ENCODE data around the gene CD6.

CD6 gene

DNA sequence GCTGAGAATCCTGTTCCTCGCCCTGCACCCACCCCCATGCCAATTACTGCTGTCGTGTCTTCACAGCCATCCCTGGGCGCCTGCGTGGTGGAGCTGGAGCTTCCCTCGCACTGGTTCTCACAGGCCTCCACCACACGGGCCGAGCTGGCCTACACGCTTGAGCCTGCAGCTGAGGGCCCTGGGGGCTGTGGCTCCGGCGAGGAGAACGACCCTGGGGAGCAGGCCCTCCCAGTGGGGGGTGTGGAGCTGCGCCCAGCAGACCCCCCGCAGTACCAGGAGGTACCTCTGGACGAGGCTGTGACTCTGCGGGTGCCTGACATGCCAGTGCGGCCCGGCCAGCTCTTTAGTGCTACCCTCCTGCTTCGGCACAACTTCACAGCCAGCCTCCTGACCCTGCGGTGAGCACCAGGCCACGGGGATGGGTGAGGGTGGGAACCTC is 42.9 kb upstream of the CD6 start:
- Histone ChIP-seq H3K27me3 (ENCODE audit: control insufficient read depth, insufficient read depth, low read length) (peaks cover 14% of the 10 kb centered on the region), H3K9ac (ENCODE audit: low read length) (no peak overlapping the region), H3K36me3 (ENCODE audit: control insufficient read depth, insufficient read depth, low read length) (no peaks in the 10 kb centered on the region), H3K4me3 (ENCODE audit: low read length) (no peak overlapping the region), H3K4me1 (ENCODE audit: control insufficient read depth, insufficient read depth, low read length) (peaks cover 4% of the 10 kb centered on the region), H3K27ac (ENCODE audit: low read depth, low read length) (no peak overlapping the region)

DNA sequence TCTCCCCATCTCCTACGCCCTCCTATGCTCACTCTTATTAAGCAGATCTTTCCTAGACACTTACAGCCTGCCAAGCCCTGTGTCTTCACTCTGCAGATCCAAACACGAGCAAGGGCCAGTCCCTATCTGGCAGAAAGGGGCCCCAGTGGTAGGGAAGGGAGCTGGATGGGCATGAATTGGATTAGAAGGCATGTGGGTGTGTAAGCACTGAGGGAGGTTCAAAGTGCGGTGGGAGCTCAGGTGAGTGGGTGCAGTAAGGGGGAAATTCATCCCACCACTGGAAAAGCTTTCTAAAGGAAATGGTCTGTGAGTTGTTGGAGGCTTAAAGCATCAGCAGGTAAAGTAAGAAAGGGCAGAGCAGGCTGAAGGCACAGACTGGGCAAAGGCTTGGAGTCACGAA is 41.7 kb upstream of the CD6 start:
- no peak overlapping the region for H3K27ac ChIP-seq (ENCODE audit: low read depth, low read length)
- H3K36me3 ChIP-seq (ENCODE audit: control insufficient read depth, insufficient read depth, low read length), result no peaks in the 10 kb centered on the region
- H3K9ac ChIP-seq (ENCODE audit: low read length), result no peak overlapping the region
- H3K4me3 ChIP-seq (ENCODE audit: low read length), result no peak overlapping the region
- H3K4me1 ChIP-seq (ENCODE audit: control insufficient read depth, insufficient read depth, low read length), result no peaks in the 10 kb centered on the region
- H3K27me3 ChIP-seq (ENCODE audit: control insufficient read depth, insufficient read depth, low read length), result peaks cover 6% of the 10 kb centered on the region

DNA sequence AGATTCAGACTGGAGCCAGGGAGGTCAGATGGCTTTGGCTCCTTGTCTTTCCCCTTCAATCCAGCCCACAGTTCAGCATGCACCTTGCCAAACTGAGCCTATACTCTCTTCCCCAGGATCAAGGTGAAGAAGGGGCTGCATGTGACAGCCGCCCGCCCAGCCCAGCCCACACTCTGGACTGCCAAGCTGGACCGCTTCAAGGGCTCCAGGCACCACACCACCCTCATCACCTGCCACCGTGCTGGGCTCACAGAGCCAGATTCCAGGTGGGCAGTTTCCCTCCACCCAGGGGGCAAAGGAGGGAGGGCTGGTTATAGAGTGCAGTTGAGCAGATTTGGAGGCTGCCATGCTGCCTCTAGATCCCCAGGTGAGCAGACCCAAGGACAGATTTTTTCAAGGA is 41.1 kb upstream of the CD6 start:
- H3K27me3 ChIP-seq (ENCODE audit: control insufficient read depth, insufficient read depth, low read length), result peaks cover 3% of the 10 kb centered on the region
- no peaks in the 10 kb centered on the region for H3K36me3 ChIP-seq (ENCODE audit: control insufficient read depth, insufficient read depth, low read length)
- H3K27ac ChIP-seq (ENCODE audit: low read depth, low read length), result no peak overlapping the region

DNA sequence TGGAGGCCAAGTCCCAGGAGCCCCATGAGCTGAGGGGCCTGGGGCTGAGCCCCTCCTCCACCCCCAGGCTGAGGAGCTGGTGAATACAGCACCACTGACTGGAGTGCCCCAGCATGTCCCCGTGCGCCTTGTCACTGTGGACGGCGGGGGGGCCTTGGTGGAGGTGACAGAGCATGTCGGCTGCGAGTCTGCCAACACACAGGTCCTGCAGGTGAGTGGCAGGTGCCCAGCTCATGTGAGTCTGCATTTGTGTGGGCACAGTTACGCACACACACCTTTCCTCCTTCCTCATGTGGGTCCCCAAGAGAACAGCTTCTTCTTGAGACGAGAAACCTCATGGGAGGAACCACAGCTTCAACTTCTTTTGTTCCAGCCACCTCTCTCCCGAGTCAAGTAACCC is 39.6 kb upstream of the CD6 start:
- H3K4me3 ChIP-seq (ENCODE audit: low read length), result no peak overlapping the region
- H3K27ac ChIP-seq (ENCODE audit: low read depth, low read length), result no peak overlapping the region
- H3K4me1 ChIP-seq (ENCODE audit: control insufficient read depth, insufficient read depth, low read length), result no peaks in the 10 kb centered on the region
- H3K9ac ChIP-seq (ENCODE audit: low read length), result no peak overlapping the region
- no peaks in the 10 kb centered on the region for H3K36me3 ChIP-seq (ENCODE audit: control insufficient read depth, insufficient read depth, low read length)
- no peaks in the 10 kb centered on the region for H3K27me3 ChIP-seq (ENCODE audit: control insufficient read depth, insufficient read depth, low read length)

More for the DNA sequence above, 41.1 kb upstream of the CD6 start:
- Histone ChIP-seq H3K4me3 (ENCODE audit: low read length) (no peak overlapping the region), H3K9ac (ENCODE audit: low read length) (no peak overlapping the region), H3K4me1 (ENCODE audit: control insufficient read depth, insufficient read depth, low read length) (no peaks in the 10 kb centered on the region)

DNA sequence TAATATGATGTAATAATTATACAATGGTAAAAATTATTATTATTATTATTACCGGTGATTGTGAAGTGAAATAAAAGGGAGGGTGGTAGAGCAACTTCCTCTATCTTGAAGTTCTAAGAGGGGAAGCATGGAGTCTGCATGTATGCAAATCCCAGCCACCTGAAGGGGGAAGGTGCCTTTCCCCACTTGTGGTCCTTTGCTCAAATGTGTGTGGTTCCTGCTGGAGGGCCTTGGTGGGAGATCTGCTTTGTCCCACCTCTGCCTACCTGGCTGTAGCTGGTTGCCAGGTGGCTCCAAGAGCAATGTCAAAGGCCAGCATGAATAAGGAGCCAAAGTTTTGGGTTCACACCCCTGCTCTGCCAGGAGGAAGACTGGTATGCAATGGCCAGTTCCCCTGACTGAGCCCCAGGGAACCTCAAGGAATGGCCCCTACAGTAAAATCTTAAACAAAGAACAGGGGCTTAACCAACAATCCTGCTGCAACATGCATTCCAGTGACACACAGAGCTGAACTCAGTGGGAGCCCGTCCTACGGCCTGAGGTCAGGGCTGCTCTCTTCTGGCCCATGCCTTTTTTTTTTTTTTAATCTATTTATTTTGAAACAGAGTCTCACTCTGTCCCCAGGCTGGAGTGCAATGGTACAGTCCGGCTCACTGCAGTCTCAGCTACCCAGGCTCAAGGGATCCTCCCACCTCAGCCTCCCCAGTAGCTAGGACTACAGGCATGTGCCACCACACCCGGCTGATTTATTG is 38.7 kb upstream of the CD6 start:
- Histone ChIP-seq H3K9ac (ENCODE audit: low read length) (no peak overlapping the region), H3K4me3 (ENCODE audit: low read length) (no peak overlapping the region), H3K27me3 (ENCODE audit: control insufficient read depth, insufficient read depth, low read length) (no peaks in the 10 kb centered on the region), H3K36me3 (ENCODE audit: control insufficient read depth, insufficient read depth, low read length) (no peaks in the 10 kb centered on the region), H3K4me1 (ENCODE audit: control insufficient read depth, insufficient read depth, low read length) (no peaks in the 10 kb centered on the region), H3K27ac (ENCODE audit: low read depth, low read length) (no peak overlapping the region)

DNA sequence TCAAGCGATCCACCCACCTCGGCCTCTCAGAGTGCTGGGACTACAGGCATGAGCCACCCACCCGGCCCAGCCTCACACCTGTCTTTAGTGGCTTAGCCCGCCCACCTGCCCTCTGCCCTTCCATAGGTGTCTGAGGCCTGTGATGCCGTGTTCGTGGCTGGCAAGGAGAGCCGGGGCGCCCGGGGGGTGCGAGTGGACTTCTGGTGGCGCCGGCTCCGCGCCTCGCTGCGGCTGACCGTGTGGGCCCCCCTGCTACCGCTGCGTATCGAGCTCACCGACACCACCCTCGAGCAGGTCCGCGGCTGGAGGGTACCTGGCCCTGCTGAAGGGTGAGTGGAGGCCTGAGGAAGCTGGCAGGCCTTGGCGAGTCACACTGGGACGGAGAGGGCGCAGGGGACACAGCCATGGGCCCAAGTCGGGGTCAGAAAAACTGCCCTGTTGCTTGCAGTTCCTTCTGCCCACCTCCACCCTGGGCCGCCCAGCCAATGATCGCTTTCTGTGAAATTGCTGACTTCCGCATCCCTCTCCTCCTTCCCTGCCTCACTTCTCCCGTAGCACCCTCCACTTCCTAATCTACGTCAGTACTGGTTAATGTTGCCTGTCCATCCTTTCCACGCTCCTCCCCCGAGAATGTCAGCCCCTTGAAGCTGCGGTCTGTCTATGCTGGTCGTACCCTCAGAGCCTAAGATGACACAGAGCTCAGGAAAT is 37.9 kb upstream of the CD6 start:
- Histone ChIP-seq H3K36me3 (ENCODE audit: control insufficient read depth, insufficient read depth, low read length) (no peaks in the 10 kb centered on the region), H3K27me3 (ENCODE audit: control insufficient read depth, insufficient read depth, low read length) (no peaks in the 10 kb centered on the region), H3K9ac (ENCODE audit: low read length) (no peak overlapping the region), H3K27ac (ENCODE audit: low read depth, low read length) (no peak overlapping the region), H3K4me3 (ENCODE audit: low read length) (no peak overlapping the region), H3K4me1 (ENCODE audit: control insufficient read depth, insufficient read depth, low read length) (no peaks in the 10 kb centered on the region)

DNA sequence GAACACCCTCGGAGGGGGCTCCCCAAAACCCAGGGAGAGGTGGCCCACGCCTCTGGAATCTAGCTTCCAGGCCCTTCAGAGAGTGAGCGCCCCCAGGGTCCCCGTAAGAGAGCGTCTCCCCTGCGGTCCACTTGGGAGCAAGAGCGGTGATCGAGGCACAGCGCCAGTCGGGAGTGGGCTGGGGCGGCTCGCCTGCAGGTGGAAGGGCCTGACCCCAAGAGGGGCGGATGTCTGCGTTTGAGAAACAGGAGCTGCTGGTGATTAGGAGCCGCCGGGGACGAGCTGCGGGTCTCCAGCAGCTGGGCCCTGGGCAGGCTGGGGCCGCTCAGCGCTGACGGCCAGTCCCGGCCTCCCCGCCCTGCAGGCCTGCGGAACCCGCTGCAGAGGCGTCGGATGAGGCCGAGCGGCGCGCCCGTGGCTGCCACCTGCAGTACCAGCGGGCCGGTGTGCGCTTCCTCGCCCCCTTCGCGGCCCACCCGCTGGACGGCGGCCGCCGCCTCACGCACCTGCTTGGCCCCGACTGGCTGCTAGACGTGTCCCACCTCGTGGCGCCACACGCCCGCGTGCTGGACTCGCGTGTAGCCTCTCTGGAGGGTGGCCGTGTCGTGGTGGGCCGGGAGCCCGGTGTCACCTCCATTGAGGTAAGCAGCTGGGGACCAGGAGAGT is 37.2 kb upstream of the CD6 start:
- Histone ChIP-seq H3K9ac (ENCODE audit: low read length) (no peak overlapping the region), H3K4me1 (ENCODE audit: control insufficient read depth, insufficient read depth, low read length) (no peaks in the 10 kb centered on the region), H3K36me3 (ENCODE audit: control insufficient read depth, insufficient read depth, low read length) (peaks cover under 1% of the 10 kb centered on the region)

DNA sequence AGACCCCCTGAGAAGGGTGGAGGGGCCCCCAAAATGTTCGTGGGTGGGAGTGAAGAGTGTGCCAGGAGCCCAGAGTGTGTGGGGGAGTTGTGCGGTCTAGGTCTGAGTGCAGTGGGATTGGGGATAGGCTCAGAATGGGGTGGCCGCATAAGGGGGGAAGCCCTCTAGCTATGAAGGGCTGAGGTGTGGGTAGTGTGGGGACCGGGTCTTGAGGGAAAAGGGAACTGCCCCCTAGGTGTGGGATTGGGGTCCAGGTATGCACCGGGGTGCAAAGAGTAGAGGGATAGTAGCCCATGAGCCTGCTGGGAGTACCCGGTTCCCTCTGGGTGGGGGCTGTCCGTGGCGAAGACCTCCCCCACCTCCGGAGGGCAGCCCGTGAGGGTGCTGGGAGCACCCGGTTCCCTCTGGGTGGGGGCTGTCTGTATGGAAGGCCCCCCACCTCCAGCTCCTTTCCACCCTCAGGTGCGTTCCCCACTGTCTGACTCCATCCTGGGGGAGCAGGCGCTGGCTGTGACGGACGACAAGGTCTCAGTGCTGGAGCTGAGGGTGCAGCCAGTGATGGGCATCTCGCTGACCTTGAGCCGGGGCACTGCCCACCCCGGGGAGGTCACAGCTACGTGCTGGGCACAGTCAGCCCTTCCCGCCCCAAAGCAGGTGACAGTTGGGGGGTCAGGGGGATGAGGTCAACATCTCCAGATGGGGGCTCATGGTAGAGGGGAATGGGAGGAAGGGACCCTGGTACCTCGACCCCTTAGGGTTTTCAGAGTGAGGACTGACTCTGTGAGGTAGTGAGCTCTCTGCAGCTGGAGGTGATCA is 36.5 kb upstream of the CD6 start:
- no peaks in the 10 kb centered on the region for H3K4me1 ChIP-seq (ENCODE audit: control insufficient read depth, insufficient read depth, low read length)
- no peak overlapping the region for H3K9ac ChIP-seq (ENCODE audit: low read length)
- H3K27ac ChIP-seq (ENCODE audit: low read depth, low read length), result no peak overlapping the region
- H3K36me3 ChIP-seq (ENCODE audit: control insufficient read depth, insufficient read depth, low read length), result peaks cover 7% of the 10 kb centered on the region
- no peaks in the 10 kb centered on the region for H3K27me3 ChIP-seq (ENCODE audit: control insufficient read depth, insufficient read depth, low read length)
- H3K4me3 ChIP-seq (ENCODE audit: low read length), result no peak overlapping the region

More for the DNA sequence above, 37.2 kb upstream of the CD6 start:
- no peaks in the 10 kb centered on the region for H3K27me3 ChIP-seq (ENCODE audit: control insufficient read depth, insufficient read depth, low read length)
- no peak overlapping the region for H3K4me3 ChIP-seq (ENCODE audit: low read length)
- no peak overlapping the region for H3K27ac ChIP-seq (ENCODE audit: low read depth, low read length)

DNA sequence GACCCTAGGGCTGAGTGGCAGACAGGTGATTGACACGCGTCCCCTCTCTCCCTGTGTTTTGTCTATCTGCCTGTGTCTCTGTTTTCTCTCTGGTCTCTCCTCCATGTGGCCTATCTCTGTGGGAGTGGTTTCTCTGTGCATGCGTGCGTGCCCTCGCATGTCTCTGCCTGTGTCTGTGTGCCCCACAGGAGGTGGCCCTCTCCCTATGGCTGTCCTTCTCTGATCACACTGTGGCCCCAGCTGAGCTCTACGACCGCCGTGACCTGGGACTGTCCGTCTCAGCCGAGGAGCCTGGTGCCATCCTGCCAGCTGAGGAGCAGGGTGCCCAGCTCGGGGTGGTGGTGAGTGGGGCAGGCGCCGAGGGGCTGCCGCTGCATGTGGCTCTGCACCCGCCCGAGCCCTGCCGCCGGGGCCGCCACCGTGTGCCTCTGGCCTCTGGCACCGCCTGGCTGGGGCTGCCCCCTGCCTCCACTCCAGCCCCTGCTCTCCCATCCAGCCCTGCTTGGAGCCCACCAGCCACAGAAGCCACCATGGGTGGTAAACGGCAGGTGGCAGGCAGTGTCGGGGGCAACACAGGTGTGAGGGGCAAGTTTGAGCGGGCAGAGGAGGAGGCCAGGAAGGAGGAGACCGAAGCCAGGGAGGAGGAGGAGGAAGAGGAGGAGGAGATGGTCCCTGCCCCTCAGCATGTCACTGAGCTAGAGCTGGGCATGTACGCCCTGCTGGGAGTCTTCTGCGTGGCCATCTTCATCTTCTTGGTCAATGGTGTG is 35.6 kb upstream of the CD6 start:
- Histone ChIP-seq H3K4me1 (ENCODE audit: control insufficient read depth, insufficient read depth, low read length) (no peaks in the 10 kb centered on the region), H3K27me3 (ENCODE audit: control insufficient read depth, insufficient read depth, low read length) (no peaks in the 10 kb centered on the region), H3K4me3 (ENCODE audit: low read length) (no peak overlapping the region), H3K27ac (ENCODE audit: low read depth, low read length) (no peak overlapping the region), H3K9ac (ENCODE audit: low read length) (no peak overlapping the region), H3K36me3 (ENCODE audit: control insufficient read depth, insufficient read depth, low read length) (peaks cover 7% of the 10 kb centered on the region)

DNA sequence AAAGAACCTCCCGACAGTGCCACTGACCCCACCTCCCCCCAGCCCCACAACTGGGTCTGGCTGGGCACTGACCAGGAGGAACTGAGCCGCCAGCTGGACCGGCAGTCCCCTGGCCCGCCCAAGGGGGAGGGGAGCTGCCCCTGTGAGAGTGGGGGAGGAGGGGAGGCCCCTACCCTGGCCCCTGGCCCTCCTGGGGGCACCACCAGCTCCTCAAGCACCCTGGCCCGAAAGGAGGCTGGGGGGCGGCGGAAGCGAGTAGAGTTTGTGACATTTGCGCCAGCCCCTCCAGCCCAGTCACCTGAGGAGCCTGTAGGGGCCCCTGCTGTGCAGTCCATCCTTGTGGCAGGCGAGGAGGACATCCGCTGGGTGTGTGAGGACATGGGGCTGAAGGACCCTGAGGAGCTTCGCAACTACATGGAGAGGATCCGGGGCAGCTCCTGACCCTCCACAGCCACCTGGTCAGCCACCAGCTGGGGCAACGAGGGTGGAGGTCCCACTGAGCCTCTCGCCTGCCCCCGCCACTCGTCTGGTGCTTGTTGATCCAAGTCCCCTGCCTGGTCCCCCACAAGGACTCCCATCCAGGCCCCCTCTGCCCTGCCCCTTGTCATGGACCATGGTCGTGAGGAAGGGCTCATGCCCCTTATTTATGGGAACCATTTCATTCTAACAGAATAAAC is 34.9 kb upstream of the CD6 start:
- Histone ChIP-seq H3K27me3 (ENCODE audit: control insufficient read depth, insufficient read depth, low read length) (no peaks in the 10 kb centered on the region), H3K36me3 (ENCODE audit: control insufficient read depth, insufficient read depth, low read length) (peaks cover 10% of the 10 kb centered on the region), H3K27ac (ENCODE audit: low read depth, low read length) (no peak overlapping the region), H3K4me1 (ENCODE audit: control insufficient read depth, insufficient read depth, low read length) (no peaks in the 10 kb centered on the region), H3K4me3 (ENCODE audit: low read length) (no peak overlapping the region), H3K9ac (ENCODE audit: low read length) (no peak overlapping the region)

DNA sequence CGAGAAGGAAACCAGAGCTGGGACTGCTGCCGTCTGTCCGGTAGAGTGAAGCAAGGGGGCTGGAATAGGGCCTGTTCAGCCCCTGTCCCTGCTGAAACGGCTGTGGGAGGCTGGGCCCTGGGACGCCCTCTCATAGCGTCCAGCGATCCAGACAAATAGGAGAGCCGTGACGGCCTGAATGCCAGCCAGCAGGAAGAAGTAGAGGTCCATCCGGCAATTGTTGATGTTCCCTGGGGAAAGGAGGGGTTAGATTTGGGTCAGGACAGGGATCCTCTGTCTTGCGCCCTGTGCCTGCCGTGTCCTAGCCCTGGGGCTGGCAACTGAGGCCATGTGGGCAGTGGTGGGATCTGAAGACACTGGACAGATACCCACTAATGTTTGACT is 34.3 kb upstream of the CD6 start:
- H3K27ac ChIP-seq (ENCODE audit: low read depth, low read length), result no peak overlapping the region
- H3K4me3 ChIP-seq (ENCODE audit: low read length), result no peak overlapping the region
- H3K36me3 ChIP-seq (ENCODE audit: control insufficient read depth, insufficient read depth, low read length), result peaks cover 10% of the 10 kb centered on the region
- H3K4me1 ChIP-seq (ENCODE audit: control insufficient read depth, insufficient read depth, low read length), result no peaks in the 10 kb centered on the region
- H3K9ac ChIP-seq (ENCODE audit: low read length), result no peak overlapping the region
- no peaks in the 10 kb centered on the region for H3K27me3 ChIP-seq (ENCODE audit: control insufficient read depth, insufficient read depth, low read length)
